Measurements from ENCODE around the gene CYREN. TPM values are rescaled to one million over a fixed set of nuclear protein-coding genes. Genes with fewer than 3 reads are reported as not detected.

The CYREN gene
- total RNA-seq, 4 donors from 2014 or later, result 40.3 to 54.4 (median 46.8) TPM

DNA sequence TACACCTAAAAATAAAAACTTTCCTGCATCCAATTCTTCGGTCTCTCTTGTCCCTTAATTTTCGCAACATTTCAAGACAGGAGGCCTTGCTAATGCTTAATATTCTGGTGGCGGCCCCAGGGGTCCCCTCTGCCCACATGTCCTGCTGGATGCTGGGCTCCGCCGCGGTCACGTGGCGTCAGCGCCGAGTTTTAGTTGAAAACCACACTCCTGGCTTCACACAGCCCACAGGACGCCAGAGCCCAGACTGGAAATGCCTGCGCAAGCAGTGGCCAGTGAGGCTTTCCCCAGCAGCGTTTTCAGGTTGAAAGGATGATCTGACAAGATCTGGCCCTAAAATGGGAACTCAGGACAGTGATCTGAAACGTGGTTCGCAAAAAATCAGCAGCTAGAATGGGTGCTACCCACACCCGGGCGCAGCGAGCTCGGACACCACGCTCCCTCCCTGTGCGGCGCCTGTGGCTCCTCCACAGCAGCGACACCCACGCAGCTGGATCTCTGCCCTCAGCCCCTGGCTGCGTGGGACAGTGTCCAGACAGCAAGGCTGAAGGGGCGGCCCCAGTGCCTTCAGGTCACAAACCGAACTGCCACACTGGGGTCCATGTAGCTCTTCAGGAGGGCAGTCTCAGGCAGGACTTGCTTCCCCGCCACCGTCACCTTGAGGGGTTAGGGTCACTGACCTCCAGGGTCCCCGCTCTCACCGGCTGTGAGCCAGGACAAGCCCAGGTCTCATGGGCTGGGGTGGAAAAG, 11.6 kb upstream of the CYREN start:
- H3K9me3 ChIP-seq, result no peaks in the 10 kb centered on the region
- H3K27ac ChIP-seq, result no peak overlapping the region
- 96 to 98% methylated on average over 26 to 28 of the region's 31 CpGs for WGBS, 2 donors
- no peak for DNase-seq
- TF ChIP-seq CTCF (IDR thresholded peaks at IDR 0.05) (no peak), POLR2A (IDR thresholded peaks at IDR 0.05) (no peak)
- H3K36me3 ChIP-seq, result peaks cover 20 to 26% of the 10 kb centered on the region in 2 donors
- H3K4me3 ChIP-seq (replicated peaks in 1 of 3), result no peak overlapping the region
- intact Hi-C loops (cut with DNase I), result no loop called here
- H3K4me1 ChIP-seq, result no peaks in the 10 kb centered on the region
- no peaks in the 10 kb centered on the region for H3K27me3 ChIP-seq

GRCh38 chr7:135181261-135181928, 10.9 kb upstream of the CYREN start:
- Histone ChIP-seq H3K27me3 (no peaks in the 10 kb centered on the region), H3K4me1 (no peaks in the 10 kb centered on the region), H3K27ac (no peak overlapping the region), H3K4me3 (replicated peaks in 1 of 3) (no peak overlapping the region), H3K36me3 (peaks cover 19 to 20% of the 10 kb centered on the region in 2 donors), H3K9me3 (no peaks in the 10 kb centered on the region)
- DNase-seq, result no peak
- WGBS, 2 donors, result 90 to 92% methylated on average over 3 of the region's 3 CpGs
- TF ChIP-seq POLR2A (IDR thresholded peaks at IDR 0.05), result no peak
- TF ChIP-seq CTCF (IDR thresholded peaks at IDR 0.05), result no peak
- intact Hi-C loops (cut with DNase I), result no loop called here

- no peak for TF ChIP-seq POLR2A (IDR thresholded peaks at IDR 0.05)
- TF ChIP-seq CTCF (IDR thresholded peaks at IDR 0.05), result no peak
- no peaks in the 10 kb centered on the region for H3K4me1 ChIP-seq
- no peaks in the 10 kb centered on the region for H3K9me3 ChIP-seq
- WGBS, 2 donors, result 94 to 100% methylated on average over 3 to 5 of the region's 5 CpGs
- H3K36me3 ChIP-seq, result peaks cover 6 to 8% of the 10 kb centered on the region in 2 donors
- H3K27me3 ChIP-seq, result no peaks in the 10 kb centered on the region
- H3K27ac ChIP-seq, result no peak overlapping the region
- no peak overlapping the region for H3K4me3 ChIP-seq (replicated peaks in 1 of 3)
- intact Hi-C loops (cut with DNase I), result no loop called here
- no peak for DNase-seq
Observed at GRCh38 chr7:135180122-135180521, 9.6 kb upstream of the CYREN start.

DNA sequence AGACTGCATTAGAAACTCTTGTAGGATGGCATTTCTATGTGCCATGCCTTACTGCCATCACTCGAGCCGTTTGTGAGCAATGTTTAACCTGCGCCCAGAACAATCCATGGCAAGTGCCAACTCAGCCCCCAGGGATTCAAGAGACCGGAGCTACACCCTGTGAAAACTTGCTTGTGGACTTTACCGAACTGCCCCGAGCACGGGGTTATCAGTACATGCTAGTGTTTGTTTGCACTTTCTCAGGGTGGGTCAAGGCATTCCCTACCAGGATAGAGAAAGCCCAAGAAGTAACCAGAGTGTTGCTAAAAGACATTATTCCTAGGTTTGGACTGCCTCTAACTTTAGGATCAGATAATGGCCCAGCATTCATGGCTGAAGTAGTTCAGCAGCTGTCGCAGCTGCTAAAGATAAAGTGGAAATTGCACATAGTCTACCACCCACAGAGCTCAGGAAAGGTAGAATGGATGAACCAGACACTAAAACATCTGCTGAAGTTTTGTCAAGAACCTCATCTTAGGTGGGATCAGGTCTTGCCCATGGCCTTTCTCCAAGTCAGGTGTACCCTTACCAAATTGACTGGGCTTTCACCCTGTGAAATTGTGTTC, 8.9 kb upstream of the CYREN start:
- no peaks in the 10 kb centered on the region for H3K4me1 ChIP-seq
- H3K9me3 ChIP-seq, result no peaks in the 10 kb centered on the region
- no peak for DNase-seq
- no peak overlapping the region for H3K27ac ChIP-seq
- no peaks in the 10 kb centered on the region for H3K27me3 ChIP-seq
- WGBS, 2 donors, result 94 to 98% methylated on average over 8 of the region's 8 CpGs
- H3K36me3 ChIP-seq, result peaks cover 1 to 5% of the 10 kb centered on the region in 2 donors
- H3K4me3 ChIP-seq (replicated peaks in 1 of 3), result no peak overlapping the region
- TF ChIP-seq POLR2A (IDR thresholded peaks at IDR 0.05), result no peak
- no peak for TF ChIP-seq CTCF (IDR thresholded peaks at IDR 0.05)
- intact Hi-C loops (cut with DNase I), result no loop called here

DNA sequence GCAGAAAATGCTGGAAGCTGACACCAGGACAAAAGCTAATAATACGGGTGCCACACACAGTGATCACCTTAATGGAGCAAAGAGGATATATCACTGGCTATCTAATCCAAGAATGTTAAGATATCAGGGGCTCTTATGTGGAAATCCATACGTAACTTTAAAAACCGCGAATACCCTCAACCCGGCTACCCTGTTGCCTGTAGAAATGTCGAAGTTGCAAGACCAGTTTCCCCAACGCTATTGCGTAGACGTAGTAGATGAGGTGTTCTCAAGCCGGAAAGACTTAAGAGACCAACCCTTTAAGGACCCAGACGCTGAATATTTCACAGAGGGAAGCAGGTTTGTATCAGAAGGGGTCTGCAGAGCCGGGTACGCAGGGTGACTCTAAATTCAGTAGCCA, 7.9 kb upstream of the CYREN start:
- no peaks in the 10 kb centered on the region for H3K9me3 ChIP-seq
- H3K4me1 ChIP-seq, result no peaks in the 10 kb centered on the region
- no peaks in the 10 kb centered on the region for H3K36me3 ChIP-seq
- H3K27me3 ChIP-seq, result no peaks in the 10 kb centered on the region
- DNase-seq, result no peak
- WGBS, 2 donors, result 88 to 89% methylated on average over 13 of the region's 13 CpGs
- intact Hi-C loops (cut with DNase I), result no loop called here
- TF ChIP-seq CTCF (IDR thresholded peaks at IDR 0.05), result no peak
- TF ChIP-seq POLR2A (IDR thresholded peaks at IDR 0.05), result no peak
- no peak overlapping the region for H3K4me3 ChIP-seq (replicated peaks in 1 of 3)
- H3K27ac ChIP-seq, result no peak overlapping the region

Data from thyroid gland (tissue), 4 donors.